Panc1 (cell line): ENCODE measurements around the gene CSNK1G2. TPM values are rescaled to one million over a fixed set of nuclear protein-coding genes. Genes with fewer than 3 reads are reported as not detected.

Experiments used
- ATAC-seq: fragments of 200-7000 bp; cut with Tn5 transposase; 2 replicates; pipeline ENCODE4 v1.9.1; 2020; ENCODE audit warnings: mild to moderate bottlenecking, moderate library complexity
- BruUV-seq: library from RNA; stranded (reverse); fragments of 400-500 nt; replicated peaks from 2 replicates; lab custom pipeline; 2021; lab: Mats Ljungman, UMichigan
- CTCF ChIA-PET: fragments of 300-600 bp; sonication (Branson Sonifier 250); formaldehyde crosslinking; loops from one replicate; lab custom pipeline; 2022; ENCODE audit warnings: antibody characterized with exemption; lab: Charles Lee
- POLR2A ChIA-PET: fragments of 300-600 bp; sonication (Branson Sonifier 250); formaldehyde crosslinking; loops from one replicate; lab custom pipeline; 2022; ENCODE audit warnings: antibody characterized with exemption; lab: Charles Lee
- DNase-seq: peaks from one replicate; pipeline ENCODE4 v3.0.0-alpha.2; 2010; ENCODE audit warnings: low read depth, low spot score
- H3K27ac ChIP-seq: 2 replicates; pipeline ENCODE4 v1.5.1; 2011; ENCODE audit warnings: mild to moderate bottlenecking, low read length, inconsistent platforms
- H3K27me3 ChIP-seq: fragments of 200-500 bp; sonication (Bioruptor generic); 2 replicates; pipeline ENCODE4 v1.6.0; 2014; ENCODE audit warnings: low read length, inconsistent platforms; ENCODE audit not compliant: control insufficient read depth, insufficient read depth
- H3K36me3 ChIP-seq: fragments of 200-500 bp; sonication (Bioruptor generic); 2 replicates; pipeline ENCODE4 v1.5.1; 2014; ENCODE audit warnings: inconsistent platforms, mild to moderate bottlenecking, low read length, moderate library complexity; ENCODE audit not compliant: control insufficient read depth, insufficient read depth
- H3K4me1 ChIP-seq: 2 replicates; pipeline ENCODE4 v1.5.1; 2011; ENCODE audit warnings: inconsistent platforms, mild to moderate bottlenecking, low read length, moderate library complexity; ENCODE audit not compliant: control insufficient read depth, insufficient read depth
- H3K4me3 ChIP-seq, 2 experiments: 2 replicates each; pipeline ENCODE4 v1.5.1; 2011 to 2012; ENCODE audit warnings: low read depth in 2 of 2, low read length in 2 of 2, mild to moderate bottlenecking in 2 of 2, inconsistent platforms in 1 of 2, moderate library complexity in 1 of 2
- H3K9me3 ChIP-seq: fragments of 200-500 bp; sonication (Bioruptor generic); 2 replicates; pipeline ENCODE4 v1.5.1; 2014; ENCODE audit warnings: low read depth, mild to moderate bottlenecking, inconsistent platforms, low read length, moderate library complexity; ENCODE audit not compliant: control insufficient read depth, insufficient read depth
- CTCF ChIP-seq: fragments of 450-650 bp; IDR thresholded peaks from 2 replicates; pipeline ENCODE4 v1.5.1; 2017; ENCODE audit warnings: mild to moderate bottlenecking
- POLR2AphosphoS5 ChIP-seq: IDR thresholded peaks from 2 replicates; pipeline ENCODE4 v1.6.1; 2012; ENCODE audit warnings: mild to moderate bottlenecking, low read depth, low read length, moderate library complexity
- REST ChIP-seq, 2 experiments: IDR thresholded peaks; 2 replicates each; pipeline ENCODE4 v1.6.1; 2011 to 2012; ENCODE audit warnings: low read depth in 2 of 2, control low read depth in 1 of 2, low read length in 1 of 2, mild to moderate bottlenecking in 1 of 2, moderate library complexity in 1 of 2; ENCODE audit not compliant: insufficient read depth in 1 of 2
- SIN3A ChIP-seq: IDR thresholded peaks from 2 replicates; pipeline ENCODE4 v1.6.1; 2012; ENCODE audit warnings: low read depth, mild to moderate bottlenecking, low read length, moderate library complexity, borderline replicate concordance; ENCODE audit not compliant: insufficient read depth
- TCF7L2 ChIP-seq: IDR thresholded peaks from 2 replicates; pipeline ENCODE4 v1.6.1; 2011; ENCODE audit warnings: mild to moderate bottlenecking, low read depth, low read length, inconsistent platforms
- in situ Hi-C: cut with HindIII; loops from 2 replicates; pipeline ENCODE4 v1.10.0; 2016; ENCODE audit warnings: low sequenced_read_pairs, low pct_unique_long_range_greater_than_20kb
- intact Hi-C: fragments of 100-400 bp; cut with micrococcal nuclease; formaldehyde crosslinking; loops from one replicate; pipeline ENCODE4 v1.10.0; 2022; ENCODE audit not compliant: unreplicated experiment
- total RNA-seq: library from RNA; stranded (reverse); gene quantifications from one replicate; pipeline ENCODE4 v1.2.1, GENCODE V29; 2021; ENCODE audit not compliant: unreplicated experiment

The CSNK1G2 gene
- total RNA-seq, 1 experiment from 2014 or later: 65.8 TPM

- BruUV-seq: no TSS peak
- no peaks in the 10 kb centered on the region for H3K36me3 ChIP-seq
- ATAC-seq (no peak), DNase-seq (no peak)
- intact Hi-C loops (no loop called here), in situ Hi-C loops (no loop called here)
- H3K9me3 ChIP-seq: no peaks in the 10 kb centered on the region
- CTCF ChIA-PET: no interaction called here
- no peak overlapping the region for H3K27ac ChIP-seq
- no peaks in the 10 kb centered on the region for H3K4me1 ChIP-seq
- no peak overlapping the region for H3K4me3 ChIP-seq
- no peaks in the 10 kb centered on the region for H3K27me3 ChIP-seq
- POLR2A ChIA-PET: no interaction called here
- TF ChIP-seq POLR2AphosphoS5 (no peak), REST (IDR thresholded peaks at IDR 0.05; ENCODE audit: insufficient read depth in 1 of 2, low read depth in 2 of 2, low read length in 1 of 2) (no peak), SIN3A (no peak), CTCF (no peak), TCF7L2 (no peak)
Measured at GRCh38 chr19:1998712-1999708, 58.0 kb downstream of the CSNK1G2 start.

- TF ChIP-seq REST (IDR thresholded peaks at IDR 0.05; ENCODE audit: insufficient read depth in 1 of 2, low read depth in 2 of 2, low read length in 1 of 2) (no peak), TCF7L2 (no peak), POLR2AphosphoS5 (no peak)
- H3K9me3 ChIP-seq: no peaks in the 10 kb centered on the region
- in situ Hi-C loops (no loop called here), intact Hi-C loops (no loop called here)
- H3K27ac ChIP-seq: no peak overlapping the region
- H3K4me1 ChIP-seq: no peaks in the 10 kb centered on the region
- ChIA-PET POLR2A (no interaction called here), CTCF (no interaction called here)
- ATAC-seq: no peak
- BruUV-seq: no TSS peak
- no peaks in the 10 kb centered on the region for H3K27me3 ChIP-seq
- no peaks in the 10 kb centered on the region for H3K36me3 ChIP-seq
- no peak overlapping the region for H3K4me3 ChIP-seq
- DNase-seq: no peak
Measured at GRCh38 chr19:1999856-2000515, 59.0 kb downstream of the CSNK1G2 start.
